Tibial nerve (tissue), 3 donors: ENCODE results near the gene C3orf22.

Experiments used
- CTCF ChIP-seq, 5 experiments: fragments of 200-600 bp in 3 of 5; fragments of 450-650 bp in 2 of 5; sonication (generic) in 3 of 5; IDR thresholded peaks; one replicate each; pipeline ENCODE4 v1.5.1; 2016 to 2019; ENCODE audit warnings: antibody characterized with exemption in 5 of 5, mild to moderate bottlenecking in 3 of 5, moderate library complexity in 2 of 5
- POLR2A ChIP-seq, 2 donors: fragments of 450-650 bp; IDR thresholded peaks; one replicate each; pipeline ENCODE4 v1.6.1; 2017; ENCODE audit warnings: antibody characterized with exemption in 2 of 2, mild to moderate bottlenecking in 2 of 2, moderate library complexity in 2 of 2

GRCh38 chr3:126508564-126508964, 50.2 kb downstream of the C3orf22 start:
- TF ChIP-seq POLR2A (IDR thresholded peaks at IDR 0.05): no peak
- TF ChIP-seq CTCF (IDR thresholded peaks at IDR 0.05): no peak
